AG09309 (cell line): Measurements from ENCODE around the gene FAM83F.

ENCODE experiments used
- DNase-seq: peaks from one replicate; pipeline ENCODE4 v3.0.0-alpha.2; 2010; ENCODE audit warnings: low read depth
- H3K4me3 ChIP-seq: 2 replicates; pipeline ENCODE4 v1.5.1; 2011; ENCODE audit warnings: mild to moderate bottlenecking, low read depth, low read length, moderate library complexity; ENCODE audit not compliant: control insufficient read depth
- CTCF ChIP-seq: IDR thresholded peaks from 2 replicates; pipeline ENCODE4 v1.5.1; 2011; ENCODE audit warnings: mild to moderate bottlenecking, low read depth, low read length, inconsistent platforms; ENCODE audit not compliant: insufficient read depth, control insufficient read depth; ENCODE audit errors: missing control alignments

FAM83F gene

GRCh38 chr22:39994041-39994565 is 651 bp upstream of the FAM83F start:
- no peak for DNase-seq
- no peak overlapping the region for H3K4me3 ChIP-seq
- TF ChIP-seq CTCF = no peak

GRCh38 chr22:39995393-39996252 is 869 bp downstream of the FAM83F start:
- no peak for TF ChIP-seq CTCF
- no peak overlapping the region for H3K4me3 ChIP-seq
- DNase-seq = no peak

- TF ChIP-seq CTCF = no peak
Measured at GRCh38 chr22:39996732-39997131, 2.0 kb downstream of the FAM83F start.

GRCh38 chr22:39997421-39997820 is 2.7 kb downstream of the FAM83F start:
- no peak for DNase-seq
- no peak for TF ChIP-seq CTCF
- no peak overlapping the region for H3K4me3 ChIP-seq

More at GRCh38 chr22:39996732-39997131, 2.0 kb downstream of the FAM83F start:
- DNase-seq = no peak
- no peak overlapping the region for H3K4me3 ChIP-seq

GRCh38 chr22:39997939-39998726 is 3.4 kb downstream of the FAM83F start:
- no peak for DNase-seq
- H3K4me3 ChIP-seq = no peak overlapping the region
- no peak for TF ChIP-seq CTCF

GRCh38 chr22:39999144-39999757 is 4.5 kb downstream of the FAM83F start:
- TF ChIP-seq CTCF = no peak
- DNase-seq = no peak
- no peak overlapping the region for H3K4me3 ChIP-seq
